A549 (cell line): ENCODE data around the gene HES4. TPM values are rescaled to one million over a fixed set of nuclear protein-coding genes. Genes with fewer than 3 reads are reported as not detected.
"Not testable (repeated sequence)": the region's sequence is repeated elsewhere in the genome, so short reads cannot be mapped to it uniquely, and the experiment has no call there.

ENCODE experiments used
- ATAC-seq, 2 experiments: fragments of 200-7000 bp in 1 of 2; fragments of >200 bp in 1 of 2; cut with Nextera tagmentation in 1 of 2; cut with Tn5 transposase in 1 of 2; 3 replicates each; pipeline versions ENCODE4 v1.8.0 to v1.9.1; 2018 to 2020; ENCODE audit warnings: mild to moderate bottlenecking in 1 of 2, moderate library complexity in 1 of 2
- CTCF ChIA-PET: fragments of 300-600 bp; sonication (Branson Sonifier 250); formaldehyde crosslinking; extraction: SDS; loops from one replicate; lab custom pipeline; 2021; ENCODE audit warnings: antibody characterized with exemption, inconsistent platforms; lab: Yijun Ruan, JAX
- POLR2A ChIA-PET: fragments of 350-600 bp; formaldehyde crosslinking; extraction: SDS; loops from one replicate; lab custom pipeline; 2021; ENCODE audit warnings: antibody characterized with exemption, inconsistent platforms; lab: Yijun Ruan, JAX
- DNase-seq, 2 experiments: peaks; one replicate each; pipeline versions ENCODE4 v3.0.0 to v3.0.0-alpha.2; 2011 to 2016; ENCODE audit warnings: low read depth in 1 of 2, low spot score in 1 of 2
- FAIRE-seq: peaks from 2 replicates; lab custom pipeline; 2011; peaks lifted over from hg19 to GRCh38; lab: Jason Lieb, UNC
- H3K27ac ChIP-seq, 2 experiments: fragments of >200 bp; sonication (Bioruptor Twin); formaldehyde crosslinking; 3 replicates each; pipeline ENCODE4 v1.5.1; 2016 to 2017
- H3K4me1 ChIP-seq: fragments of >200 bp; sonication (Bioruptor Twin); formaldehyde crosslinking; 3 replicates; pipeline ENCODE4 v1.6.1; 2016
- H3K4me2 ChIP-seq: fragments of >200 bp; sonication (Bioruptor Twin); formaldehyde crosslinking; 3 replicates; pipeline ENCODE4 v1.6.1; 2016
- H3K4me3 ChIP-seq: fragments of >200 bp; sonication (Bioruptor Twin); formaldehyde crosslinking; 3 replicates; pipeline ENCODE4 v1.5.1; 2016
- H3K9me3 ChIP-seq: fragments of >200 bp; sonication (Bioruptor Twin); formaldehyde crosslinking; 3 replicates; pipeline ENCODE4 v1.6.1; 2016
- BHLHE40 ChIP-seq: IDR thresholded peaks from 2 replicates; pipeline ENCODE4 v1.6.1; 2012; ENCODE audit warnings: low read depth, low read length, inconsistent platforms
- CEBPB ChIP-seq, 2 experiments: fragments of >200 bp in 1 of 2; sonication (Bioruptor Twin) in 1 of 2; formaldehyde crosslinking in 1 of 2; IDR thresholded peaks; 2 replicates each; pipeline ENCODE4 v1.6.1; 2012 to 2016
- CHD4 ChIP-seq: fragments of 200-600 bp; sonication (generic); IDR thresholded peaks from 2 replicates; pipeline ENCODE4 v1.6.1; 2016; ENCODE audit warnings: antibody characterized with exemption, mild to moderate bottlenecking, borderline replicate concordance
- EP300 ChIP-seq, 2 experiments: fragments of >200 bp; sonication (Bioruptor Twin); formaldehyde crosslinking; IDR thresholded peaks; 2 replicates in 1 of 2; 3 replicates in 1 of 2; pipeline ENCODE4 v1.6.1; 2016 to 2017
- FOXS1 ChIP-seq: fragments of 250-450 bp; sonication (Bioruptor Pico); IDR thresholded peaks from 2 replicates; pipeline ENCODE4 v1.5.0; 2020; ENCODE audit warnings: mild to moderate bottlenecking, moderate library complexity
- GATA3 ChIP-seq: IDR thresholded peaks from 2 replicates; pipeline ENCODE4 v1.6.1; 2012; ENCODE audit warnings: borderline replicate concordance
- HEYL ChIP-seq: fragments of 250-450 bp; sonication (Bioruptor Pico); IDR thresholded peaks from 2 replicates; pipeline ENCODE4 v1.8.0; 2021; ENCODE audit warnings: mild to moderate bottlenecking, moderate library complexity
- KDM1A ChIP-seq: fragments of 200-600 bp; sonication (generic); IDR thresholded peaks from 2 replicates; pipeline ENCODE4 v1.6.1; 2016; ENCODE audit warnings: low read depth, mild to moderate bottlenecking
- MYC ChIP-seq: IDR thresholded peaks from 2 replicates; pipeline ENCODE4 v1.6.1; 2012; ENCODE audit warnings: mild to moderate bottlenecking, inconsistent platforms, low read length, improper control_type of control experiment, borderline replicate concordance
- NPAS2 ChIP-seq: fragments of 250-450 bp; sonication (Bioruptor Pico); IDR thresholded peaks from 2 replicates; pipeline ENCODE4 v1.8.0; 2022; ENCODE audit warnings: mild to moderate bottlenecking, moderate library complexity, borderline replicate concordance
- PHF8 ChIP-seq: fragments of 200-600 bp; sonication (generic); IDR thresholded peaks from 2 replicates; pipeline ENCODE4 v1.6.1; 2016; ENCODE audit warnings: low read depth, mild to moderate bottlenecking, antibody characterized with exemption, moderate library complexity, borderline replicate concordance
- RFX5 ChIP-seq: fragments of 450-650 bp; IDR thresholded peaks from 2 replicates; pipeline ENCODE4 v1.7.1; 2014; ENCODE audit warnings: antibody characterized with exemption, mild to moderate bottlenecking, moderate library complexity
- RNF2 ChIP-seq: fragments of 200-600 bp; sonication (generic); IDR thresholded peaks from 2 replicates; pipeline ENCODE4 v1.6.1; 2016; ENCODE audit warnings: low read depth, mild to moderate bottlenecking, antibody characterized with exemption, moderate library complexity, borderline replicate concordance
- SREBF2 ChIP-seq: fragments of 450-650 bp; IDR thresholded peaks from 2 replicates; pipeline ENCODE4 v1.6.1; 2014; ENCODE audit warnings: mild to moderate bottlenecking, moderate library complexity
- ZC3H11A ChIP-seq: fragments of 450-650 bp; IDR thresholded peaks from 2 replicates; pipeline ENCODE4 v1.6.1; 2014; ENCODE audit warnings: antibody characterized with exemption, mild to moderate bottlenecking
- WGBS: methylation state at CpG from one replicate; pipeline ENCODE4 v1.1.6; 2017; ENCODE audit errors: missing lambda C conversion rate; 5-methylcytosine and 5-hydroxymethylcytosine counted together
- polyA plus RNA-seq, 4 experiments: library from polyadenylated mRNA; depleted of rRNA in 3 of 4; stranded (reverse); fragments of >200 nt; fragmentation: RNase III in 1 of 4; extraction: RNeasy Plus Mini Kit Qiagen cat#74134 plus additional on column Dnase treatment in 1 of 4; gene quantifications; 2 replicates in 3 of 4; 3 replicates in 1 of 4; pipeline ENCODE4 v1.2.3, GENCODE V29; 2011 to 2017
- TF ChIP-seq, protein P1 (sequence below): fragments of 150-350 bp; IDR thresholded peaks from 2 replicates; pipeline ENCODE4 v1.6.1; 2014; ENCODE audit warnings: low read depth, mild to moderate bottlenecking, low read length
- TF ChIP-seq, protein P2 (sequence below): fragments of >200 bp; sonication (Bioruptor Twin); formaldehyde crosslinking; IDR thresholded peaks from 3 replicates; pipeline ENCODE4 v1.5.1; 2016

The HES4 gene
- polyA plus RNA-seq, 2 of the 4 experiments (the other 2 are of a cell fraction): 5.9 to 8.4 TPM

DNA sequence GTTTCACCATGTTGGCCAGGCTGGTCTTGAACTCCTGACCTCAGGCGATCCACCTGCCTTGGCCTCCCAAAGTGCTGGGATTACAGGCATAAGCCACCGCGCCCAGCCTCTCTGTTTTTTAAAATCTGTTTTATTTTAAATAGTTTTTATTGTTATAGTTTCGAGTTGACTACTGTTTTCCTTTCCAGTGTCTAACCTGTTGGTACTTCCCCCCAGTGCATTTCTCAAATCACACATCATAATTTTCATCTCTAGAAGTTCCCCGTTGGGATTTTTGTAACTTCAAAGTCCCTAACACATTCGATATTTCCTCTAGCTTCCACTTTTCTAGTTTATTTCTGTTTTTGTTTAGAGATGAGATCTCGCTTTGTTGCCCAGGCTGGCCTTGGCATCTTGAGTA is 7.5 kb downstream of the HES4 start:
- FAIRE-seq (no peak), ATAC-seq (no peak), DNase-seq (no peak)
- Histone ChIP-seq H3K4me1 (peaks cover 7% of the 10 kb centered on the region), H3K4me2 (no peak overlapping the region), H3K27ac (no peak overlapping the region), H3K4me3 (no peak overlapping the region), H3K9me3 (peaks cover 14% of the 10 kb centered on the region; the same call in 2 of the 3 replicates)
- CTCF ChIA-PET: interaction anchor here (1.7 to 4.9 kb wide), 6 partner anchors 9 to 299 kb away, joined by 5 to 48 read pairs (median 11); no protein-coding TSS in a partner anchor
- WGBS: 84% methylated on average over 7 of the region's 7 CpGs
- POLR2A ChIA-PET: no interaction called here
- TF ChIP-seq CEBPB (IDR thresholded peaks at IDR 0.05): no peak
- TF ChIP-seq ZC3H11A: no peak
- no peak for TF ChIP-seq MYC
- no peak for TF ChIP-seq HEYL
- no peak for TF ChIP-seq EP300 (IDR thresholded peaks at IDR 0.05)
- TF ChIP-seq NPAS2 (CRISPR knock-in tag): no peak
- no peak for TF ChIP-seq GATA3
- no peak for TF ChIP-seq FOXS1
- TF ChIP-seq RNF2: no peak
- TF ChIP-seq CHD4: no peak
- TF ChIP-seq PHF8: no peak

GRCh38 chr1:991895-992294 is 8.0 kb downstream of the HES4 start:
- TF ChIP-seq SREBF2 (no peak), RFX5 (no peak), KDM1A (no peak), FOXS1 (no peak), BHLHE40 (no peak), MYC (no peak)
- TF ChIP-seq, protein P1, sequence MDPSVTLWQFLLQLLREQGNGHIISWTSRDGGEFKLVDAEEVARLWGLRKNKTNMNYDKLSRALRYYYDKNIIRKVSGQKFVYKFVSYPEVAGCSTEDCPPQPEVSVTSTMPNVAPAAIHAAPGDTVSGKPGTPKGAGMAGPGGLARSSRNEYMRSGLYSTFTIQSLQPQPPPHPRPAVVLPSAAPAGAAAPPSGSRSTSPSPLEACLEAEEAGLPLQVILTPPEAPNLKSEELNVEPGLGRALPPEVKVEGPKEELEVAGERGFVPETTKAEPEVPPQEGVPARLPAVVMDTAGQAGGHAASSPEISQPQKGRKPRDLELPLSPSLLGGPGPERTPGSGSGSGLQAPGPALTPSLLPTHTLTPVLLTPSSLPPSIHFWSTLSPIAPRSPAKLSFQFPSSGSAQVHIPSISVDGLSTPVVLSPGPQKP: no peak
- TF ChIP-seq, protein P2, sequence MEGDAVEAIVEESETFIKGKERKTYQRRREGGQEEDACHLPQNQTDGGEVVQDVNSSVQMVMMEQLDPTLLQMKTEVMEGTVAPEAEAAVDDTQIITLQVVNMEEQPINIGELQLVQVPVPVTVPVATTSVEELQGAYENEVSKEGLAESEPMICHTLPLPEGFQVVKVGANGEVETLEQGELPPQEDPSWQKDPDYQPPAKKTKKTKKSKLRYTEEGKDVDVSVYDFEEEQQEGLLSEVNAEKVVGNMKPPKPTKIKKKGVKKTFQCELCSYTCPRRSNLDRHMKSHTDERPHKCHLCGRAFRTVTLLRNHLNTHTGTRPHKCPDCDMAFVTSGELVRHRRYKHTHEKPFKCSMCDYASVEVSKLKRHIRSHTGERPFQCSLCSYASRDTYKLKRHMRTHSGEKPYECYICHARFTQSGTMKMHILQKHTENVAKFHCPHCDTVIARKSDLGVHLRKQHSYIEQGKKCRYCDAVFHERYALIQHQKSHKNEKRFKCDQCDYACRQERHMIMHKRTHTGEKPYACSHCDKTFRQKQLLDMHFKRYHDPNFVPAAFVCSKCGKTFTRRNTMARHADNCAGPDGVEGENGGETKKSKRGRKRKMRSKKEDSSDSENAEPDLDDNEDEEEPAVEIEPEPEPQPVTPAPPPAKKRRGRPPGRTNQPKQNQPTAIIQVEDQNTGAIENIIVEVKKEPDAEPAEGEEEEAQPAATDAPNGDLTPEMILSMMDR: no peak
- TF ChIP-seq, all 56 proteins: peak for 0
- CTCF ChIA-PET: interaction anchor here (1.7 to 4.9 kb wide), 7 partner anchors 8 to 300 kb away, joined by 3 to 48 read pairs (median 7); no protein-coding TSS in a partner anchor
- WGBS: 94% methylated on average over 10 of the region's 10 CpGs

GRCh38 chr1:991275-991674 is 8.6 kb downstream of the HES4 start:
- 97% methylated on average over 6 of the region's 6 CpGs for WGBS
- not testable (repeated sequence) for H3K4me1 ChIP-seq, H3K4me2 ChIP-seq, DNase-seq, ATAC-seq, H3K4me3 ChIP-seq, H3K27ac ChIP-seq, FAIRE-seq
- POLR2A ChIA-PET: interaction anchor here (0.6 kb wide), 1 partner anchor 416 kb away, joined by 3 read pairs; the partner anchor contains the start of gene MRPL20
- H3K9me3 ChIP-seq: peaks cover 14% of the 10 kb centered on the region; the same call in 2 of the 3 replicates
- CTCF ChIA-PET: interaction anchor here (1.7 to 4.9 kb wide), 7 partner anchors 7 to 300 kb away, joined by 3 to 48 read pairs (median 7); no protein-coding TSS in a partner anchor

More at GRCh38 chr1:991895-992294, 8.0 kb downstream of the HES4 start:
- peaks cover 7% of the 10 kb centered on the region for H3K4me1 ChIP-seq
- FAIRE-seq: no peak
- H3K4me2 ChIP-seq: no peak overlapping the region
- H3K4me3 ChIP-seq: no peak overlapping the region
- POLR2A ChIA-PET: interaction anchor here (0.6 kb wide), 1 partner anchor 415 kb away, joined by 3 read pairs; the partner anchor contains the start of gene MRPL20
- no peak for DNase-seq
- H3K9me3 ChIP-seq: peaks cover 14% of the 10 kb centered on the region; the same call in 2 of the 3 replicates
- H3K27ac ChIP-seq: no peak overlapping the region
- ATAC-seq: no peak

- H3K27ac ChIP-seq, H3K4me3 ChIP-seq, FAIRE-seq, DNase-seq, POLR2A ChIA-PET, H3K4me2 ChIP-seq, H3K4me1 ChIP-seq, ATAC-seq: not testable (repeated sequence)
- H3K9me3 ChIP-seq: peaks cover 14% of the 10 kb centered on the region; the same call in 2 of the 3 replicates
- WGBS: 79% methylated on average over 5 of the region's 5 CpGs
- CTCF ChIA-PET: interaction anchor here (0.7 to 1.5 kb wide), 2 partner anchors 15 to 76 kb away, joined by 4 to 7 read pairs; no protein-coding TSS in a partner anchor
These were observed 11.8 kb downstream of the HES4 start for GRCh38 chr1:988061-988460.
